Frontal cortex (tissue), 4 donors: ENCODE measurements around the gene MDFI. TPM values are rescaled to one million over a fixed set of nuclear protein-coding genes. Genes with fewer than 3 reads are reported as not detected.

Experiments used
- DNase-seq, 2 donors: peaks; one replicate each; pipeline ENCODE4 v3.0.0; 2012; ENCODE audit warnings: low spot score in 2 of 2
- FAIRE-seq: peaks from 2 replicates; lab custom pipeline; 2012; peaks lifted over from hg19 to GRCh38; lab: Jason Lieb, UNC
- small RNA-seq: library from RNA; depleted of rRNA; stranded (forward); fragments of <200 nt; gene quantifications from one replicate; pipeline ENCODE3, GENCODE V24; 2014
- total RNA-seq: library from RNA; depleted of rRNA; stranded (reverse); fragments of >200 nt; gene quantifications from one replicate; pipeline ENCODE4 v1.2.3, GENCODE V29; 2014
- donor health status: control.
- donor health status: control.
- donor health status: control.

Gene MDFI
- total RNA-seq, 1 donor from 2014 or later, result 11.4 TPM

DNA sequence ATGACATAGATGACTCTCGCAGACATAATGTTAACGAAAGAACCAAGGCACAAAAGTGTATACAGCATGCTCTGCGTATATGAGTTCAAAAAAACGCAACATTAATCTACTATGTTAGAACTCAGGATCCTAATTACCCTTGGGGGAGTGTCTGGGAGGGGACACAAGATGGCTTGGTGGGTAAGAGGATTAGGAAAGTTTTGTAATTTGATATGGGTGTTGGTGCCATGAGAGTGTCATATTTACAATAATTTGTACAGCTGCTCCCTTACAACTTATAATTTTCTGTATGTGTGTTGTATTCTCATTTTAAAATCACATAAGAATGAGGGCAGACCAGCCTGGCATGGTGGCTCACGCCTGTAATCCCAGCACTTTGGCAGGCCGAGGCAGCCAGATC is 58.5 kb downstream of the MDFI start:
- no peak for DNase-seq
- FAIRE-seq, result no peak

DNA sequence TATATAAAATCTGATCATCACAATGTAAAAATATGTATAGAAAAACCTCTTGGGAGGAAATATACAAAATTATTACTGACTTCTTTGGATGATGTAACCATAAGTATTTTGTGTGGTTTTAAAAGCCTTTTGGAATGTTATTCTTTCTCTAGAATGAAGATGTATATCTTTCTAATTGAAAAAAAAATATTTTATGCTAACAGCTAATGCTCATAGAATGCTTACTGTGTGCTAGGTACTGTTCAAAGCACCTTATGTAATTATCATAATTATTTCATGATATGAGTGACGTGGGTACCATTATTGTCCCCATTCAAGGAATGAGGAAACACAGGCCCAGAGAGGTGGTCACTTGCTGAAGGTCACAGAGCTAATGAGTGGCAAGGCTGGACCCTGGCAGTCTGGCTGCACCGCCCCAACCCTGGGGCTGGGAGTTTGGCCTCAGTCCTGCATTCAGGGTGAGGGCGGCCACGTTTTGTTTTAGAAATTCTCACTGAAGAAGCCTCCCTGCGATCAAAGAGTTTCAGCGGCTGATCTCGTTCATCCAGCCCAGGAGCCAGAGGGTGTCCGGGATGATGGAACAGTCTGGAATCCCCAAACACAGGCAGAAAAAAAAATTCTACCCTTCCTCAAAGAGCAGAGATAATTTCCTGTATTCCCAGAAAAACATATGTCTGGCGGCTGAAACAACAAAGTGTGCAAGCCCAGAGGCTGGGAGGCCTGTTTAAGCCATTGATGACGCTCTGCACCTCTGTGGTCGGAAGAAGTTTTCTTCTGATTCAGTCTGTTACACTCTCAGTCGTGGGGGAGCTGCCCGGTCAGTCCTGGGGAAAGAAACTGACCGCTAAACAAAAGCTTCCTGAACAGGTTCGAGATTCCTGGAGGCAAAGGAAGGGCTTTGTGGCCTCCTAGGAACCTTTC is 59.9 kb downstream of the MDFI start:
- DNase-seq, result no peak
- no peak for FAIRE-seq

DNA sequence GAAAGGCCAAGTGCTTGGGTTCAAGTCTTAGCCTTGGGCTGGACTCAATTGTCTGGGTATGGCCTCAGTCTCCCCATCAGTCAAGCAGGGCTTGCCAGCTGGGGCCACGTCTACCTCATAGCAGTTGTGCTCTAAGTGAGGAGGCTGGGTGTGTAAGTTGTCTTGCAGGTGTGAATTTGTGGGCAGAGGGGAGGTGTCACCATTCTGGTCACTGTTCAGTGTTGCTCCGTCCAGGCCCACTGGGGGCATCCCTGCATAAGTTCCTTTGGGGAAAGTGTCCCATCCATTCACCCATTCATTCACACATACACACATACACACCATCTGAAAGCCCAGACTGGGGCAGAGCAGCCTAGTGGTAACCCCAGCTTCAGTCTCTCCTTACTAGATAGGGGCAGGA is 60.8 kb downstream of the MDFI start:
- DNase-seq (no peak), FAIRE-seq (no peak)

DNA sequence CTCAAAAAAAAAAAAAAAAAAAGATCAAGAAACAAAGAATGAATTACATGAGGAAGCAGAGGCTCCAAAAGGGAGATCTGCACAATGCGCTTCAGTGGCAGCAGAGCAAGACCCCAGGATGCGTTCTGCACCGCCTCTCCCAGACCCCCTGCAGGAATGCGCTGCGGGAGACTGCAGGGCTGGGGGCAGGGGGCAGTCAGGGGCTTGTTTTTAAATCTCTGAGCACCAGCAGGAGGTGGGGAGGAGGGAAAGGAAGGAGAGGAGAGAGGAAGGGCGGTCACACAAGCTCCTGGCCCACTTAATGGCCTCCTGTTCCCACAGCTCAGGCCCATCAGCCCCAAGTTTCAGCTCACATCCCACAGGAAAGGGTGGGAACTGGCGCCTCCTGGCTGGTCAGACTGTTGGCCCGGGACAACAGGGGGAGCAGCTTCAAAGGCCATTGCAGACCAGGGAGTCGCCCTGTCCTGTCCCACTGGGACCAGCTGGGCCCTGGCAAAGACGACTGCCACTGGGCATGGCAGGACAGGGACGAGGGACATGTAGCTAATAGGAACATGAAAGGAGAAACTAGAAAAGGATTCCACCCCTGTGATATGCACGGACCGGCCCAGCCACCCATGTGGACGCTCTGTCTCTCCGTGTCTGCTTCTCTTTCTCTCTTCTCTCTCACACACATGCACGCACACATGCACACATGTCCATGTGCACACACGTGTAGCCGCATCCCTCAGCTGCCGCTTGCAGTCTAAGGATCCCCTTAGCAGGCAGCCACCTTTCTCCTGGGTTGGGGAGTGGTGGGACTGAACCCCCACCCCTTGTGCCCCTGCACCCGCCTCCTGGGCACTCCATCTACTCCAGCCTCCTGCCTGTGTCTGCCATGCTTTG is 62.4 kb downstream of the MDFI start:
- FAIRE-seq (no peak), DNase-seq (no peak)

DNA sequence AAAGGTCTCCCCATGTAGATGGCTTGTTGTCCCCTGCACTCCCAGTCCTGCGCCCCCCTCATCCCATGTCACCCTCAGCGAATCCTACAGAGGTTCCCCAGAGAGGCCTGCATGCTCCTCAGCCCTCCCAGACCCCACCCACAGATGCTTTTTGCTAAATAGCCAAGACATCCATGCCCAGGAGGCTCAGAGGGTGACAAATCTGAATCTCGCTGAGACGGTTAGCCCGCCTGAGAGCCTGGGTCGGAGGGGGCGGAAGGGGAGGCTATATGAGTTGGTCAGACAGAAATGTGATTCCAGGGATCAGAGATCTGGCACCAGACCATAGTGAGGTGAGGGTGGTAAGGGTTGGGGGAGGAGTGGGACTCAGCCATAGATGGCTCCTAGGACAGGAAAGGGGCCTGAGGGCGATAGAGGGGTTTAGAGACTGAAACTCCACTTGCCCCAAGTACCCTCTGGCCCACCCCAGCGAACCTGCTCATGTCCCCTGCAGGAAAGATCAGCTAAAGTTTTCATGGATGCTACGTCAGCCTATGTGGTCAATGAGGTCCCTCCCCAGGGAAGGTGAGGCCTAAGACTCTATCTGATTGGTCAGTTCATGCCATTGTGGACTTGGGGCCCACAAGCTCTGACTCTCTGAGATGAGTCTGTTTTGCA is 63.9 kb downstream of the MDFI start:
- FAIRE-seq, result no peak

DNA sequence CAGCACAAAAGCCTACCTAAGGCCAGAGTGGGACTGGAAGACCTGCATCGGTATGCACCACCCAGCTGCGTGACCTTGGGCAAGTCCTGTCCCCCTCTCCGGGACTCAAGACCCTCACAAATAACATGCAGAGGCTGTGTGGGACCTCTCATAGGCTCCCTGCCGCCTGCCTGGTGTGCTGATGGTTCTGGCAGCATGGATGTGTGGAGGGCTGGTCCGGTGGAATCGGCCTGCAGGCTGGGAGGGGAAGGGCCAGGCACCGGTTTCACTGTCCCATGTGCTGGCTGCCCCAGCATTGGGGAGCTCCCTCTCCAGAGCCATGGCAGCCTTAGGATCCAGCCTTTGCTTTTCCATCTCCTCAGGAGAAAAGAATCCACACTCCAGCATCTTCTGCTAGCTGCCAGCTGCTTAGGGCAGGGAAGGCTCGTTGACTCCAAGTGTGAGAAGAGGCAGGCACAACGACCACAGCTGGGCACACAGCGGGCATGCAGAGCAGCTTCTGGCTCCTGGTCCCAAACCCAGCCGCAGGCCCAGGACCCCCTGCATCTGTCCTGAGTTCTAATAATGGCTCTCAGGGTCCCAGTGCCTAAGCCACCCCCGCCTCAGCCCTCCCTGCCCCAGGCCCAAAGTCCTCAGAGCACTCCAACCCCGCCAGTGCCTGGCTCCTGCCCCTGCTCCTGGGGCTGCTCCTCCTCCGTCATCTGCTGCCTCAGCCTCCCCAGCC is 64.7 kb downstream of the MDFI start:
- FAIRE-seq (no peak), DNase-seq (no peak)

More for the DNA sequence above, 63.9 kb downstream of the MDFI start:
- no peak for DNase-seq

Small RNAs within 50 kb of the gene (small RNA-seq; reads per million reads assigned to genes)
- gene MIR4641, result not detected

Other genes starting within 250 kb of the MDFI start
- 0.82 TPM for gene FOXP4, start 92.1 kb upstream of the MDFI start, total RNA-seq
- gene TFEB, start 97.1 kb downstream of the MDFI start, total RNA-seq, result 1.6 TPM
- gene PGC, start 108.9 kb downstream of the MDFI start, total RNA-seq, result under 0.01 TPM
- gene FRS3, start 141.4 kb downstream of the MDFI start, total RNA-seq, result 9.4 TPM
- 0.41 TPM for gene PRICKLE4, start 142.3 kb downstream of the MDFI start, total RNA-seq
- gene TOMM6, start 149.2 kb downstream of the MDFI start, total RNA-seq, result 35.9 TPM